WTC11 (cell line): Measurements from ENCODE around the gene SLC7A10. TPM values are rescaled to one million over a fixed set of nuclear protein-coding genes. Genes with fewer than 3 reads are reported as not detected.

Experiments used
- ATAC-seq: fragments of 200-7000 bp; cut with Tn5 transposase; 2 replicates; pipeline ENCODE4 v1.10.0; 2021; ENCODE audit warnings: mild to moderate bottlenecking, moderate library complexity
- CTCF ChIA-PET: fragments of 300-600 bp; sonication (Branson Sonifier 250); formaldehyde crosslinking; loops from one replicate; lab custom pipeline; 2021; ENCODE audit warnings: antibody characterized with exemption; lab: Charles Lee
- POLR2A ChIA-PET: fragments of 350-600 bp; sonication (Branson Sonifier 250); formaldehyde crosslinking; loops from one replicate; lab custom pipeline; 2021; ENCODE audit warnings: antibody characterized with exemption; lab: Charles Lee
- DNase-seq: peaks from one replicate; pipeline ENCODE4 v3.0.0; 2021; ENCODE audit warnings: low spot score
- H3K27ac Mint-ChIP-seq: 2 replicates; pipeline ENCODE4 v1.8.0; 2021; ENCODE audit warnings: mixed read lengths
- H3K27me3 Mint-ChIP-seq: 2 replicates; pipeline ENCODE4 v1.8.0; 2021; ENCODE audit warnings: low read depth, mild to moderate bottlenecking, moderate library complexity, mixed read lengths
- H3K36me3 Mint-ChIP-seq: 2 replicates; pipeline ENCODE4 v1.8.0; 2021; ENCODE audit warnings: mixed read lengths
- H3K4me1 Mint-ChIP-seq: 2 replicates; pipeline ENCODE4 v1.8.0; 2022; ENCODE audit warnings: mixed read lengths
- H3K4me3 Mint-ChIP-seq: 2 replicates; pipeline ENCODE4 v1.8.0; 2021; ENCODE audit warnings: mild to moderate bottlenecking, moderate library complexity, mixed read lengths
- H3K9me3 Mint-ChIP-seq: 2 replicates; pipeline ENCODE4 v1.8.0; 2021; ENCODE audit warnings: mixed read lengths
- ATF3 ChIP-seq: sonication (generic); formaldehyde crosslinking; conservative IDR thresholded peaks from 2 replicates; pipeline ENCODE4 v1.8.1; 2022; ENCODE audit warnings: mild to moderate bottlenecking, missing genetic modification reagents
- CDX4 ChIP-seq: fragments of 250-450 bp; sonication (Bioruptor Pico); IDR thresholded peaks from 2 replicates; pipeline ENCODE4 v1.9.0; 2021; ENCODE audit warnings: moderate library complexity, mild to moderate bottlenecking, inconsistent platforms, borderline replicate concordance
- E2F1 ChIP-seq: sonication (generic); formaldehyde crosslinking; IDR thresholded peaks from 2 replicates; pipeline ENCODE4 v1.8.0; 2022; ENCODE audit warnings: mild to moderate bottlenecking, missing genetic modification reagents
- GABPB1 ChIP-seq: sonication (generic); formaldehyde crosslinking; IDR thresholded peaks from 2 replicates; pipeline ENCODE4 v1.8.1; 2023; ENCODE audit warnings: mild to moderate bottlenecking, missing genetic modification reagents
- JAZF1 ChIP-seq: fragments of 250-450 bp; sonication (Bioruptor Pico); IDR thresholded peaks from 2 replicates; pipeline ENCODE4 v1.9.0; 2021; ENCODE audit warnings: moderate library complexity, mild to moderate bottlenecking, inconsistent platforms
- ZNF121 ChIP-seq: sonication (generic); formaldehyde crosslinking; IDR thresholded peaks from 2 replicates; pipeline ENCODE4 v1.8.0; 2023; ENCODE audit warnings: missing genetic modification reagents
- ZNF423 ChIP-seq: fragments of 250-450 bp; sonication (Bioruptor Pico); IDR thresholded peaks from 2 replicates; pipeline ENCODE4 v2.1.2; 2022; ENCODE audit warnings: mild to moderate bottlenecking, moderate library complexity
- ZNF512 ChIP-seq: sonication (generic); formaldehyde crosslinking; IDR thresholded peaks from 2 replicates; pipeline ENCODE4 v1.8.1; 2022; ENCODE audit warnings: missing genetic modification reagents, borderline replicate concordance
- total RNA-seq: library from RNA; stranded (reverse); gene quantifications from 3 replicates; pipeline ENCODE4 v1.2.3, GENCODE V29; 2021
- TF ChIP-seq, protein P1 (sequence below): fragments of 250-450 bp; sonication (Bioruptor Pico); IDR thresholded peaks from 2 replicates; pipeline ENCODE4 v1.8.0; 2021; ENCODE audit warnings: mild to moderate bottlenecking
- TF ChIP-seq, protein P2 (sequence below): sonication (generic); formaldehyde crosslinking; IDR thresholded peaks from 2 replicates; pipeline ENCODE4 v1.8.0; 2023; ENCODE audit warnings: mild to moderate bottlenecking, missing genetic modification reagents
- TF ChIP-seq, protein P3 (sequence below): sonication (generic); formaldehyde crosslinking; IDR thresholded peaks from 2 replicates; pipeline ENCODE4 v1.8.0; 2022; ENCODE audit warnings: mild to moderate bottlenecking, missing genetic modification reagents

SLC7A10 gene
- total RNA-seq, 1 experiment from 2014 or later, result 4.2 TPM

DNA sequence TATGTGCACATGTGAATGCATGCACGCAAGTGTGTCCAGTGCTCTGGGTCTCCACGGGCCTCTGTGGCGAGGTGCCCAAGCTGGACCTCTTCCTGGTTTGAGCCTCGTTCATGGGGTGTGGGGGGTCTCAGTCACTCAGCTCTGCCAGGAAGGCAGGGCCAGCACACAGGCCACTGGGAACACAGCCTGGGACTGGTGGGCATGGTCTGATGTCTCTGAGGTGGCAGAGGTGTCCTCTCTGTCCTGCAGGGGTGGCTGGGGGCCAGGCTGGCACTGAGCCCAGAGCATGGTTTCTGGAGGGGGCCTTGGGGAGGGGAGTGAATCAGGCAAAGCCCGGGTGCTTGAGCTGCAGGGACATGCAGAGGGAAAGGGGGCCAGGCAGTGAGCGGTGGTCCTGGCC, 22.1 kb downstream of the SLC7A10 start:
- DNase-seq, result no peak
- peaks cover 15% of the 10 kb centered on the region for H3K36me3 Mint-ChIP-seq
- H3K27ac Mint-ChIP-seq, result no peak overlapping the region
- TF ChIP-seq CDX4 (CRISPR knock-in tag), result no peak
- TF ChIP-seq ZNF121, result no peak
- no peak for TF ChIP-seq ZNF512
- H3K4me1 Mint-ChIP-seq, result no peaks in the 10 kb centered on the region
- POLR2A ChIA-PET, result no interaction called here
- H3K9me3 Mint-ChIP-seq, result 0 out of 2 replicates have a peak, but pooled peaks cover 4% of the 10 kb centered on the region
- ATAC-seq, result no peak
- H3K4me3 Mint-ChIP-seq, result no peak overlapping the region
- CTCF ChIA-PET, result interaction anchor here (0.6 to 1.5 kb wide), 2 partner anchors 12 to 69 kb away, joined by 3 to 5 read pairs; no protein-coding TSS in a partner anchor
- H3K27me3 Mint-ChIP-seq, result no peaks in the 10 kb centered on the region; the same call in 1 of the 2 replicates

- ChIA-PET POLR2A (no interaction called here), CTCF (interaction anchor here (1.5 kb wide), 1 partner anchor 11 kb away, joined by 5 read pairs; no protein-coding TSS in a partner anchor)
- peaks cover 15% of the 10 kb centered on the region for H3K36me3 Mint-ChIP-seq
- ATAC-seq (no peak), DNase-seq (no peak)
- H3K27me3 Mint-ChIP-seq, result no peaks in the 10 kb centered on the region; the same call in 1 of the 2 replicates
- H3K9me3 Mint-ChIP-seq, result 0 out of 2 replicates have a peak, but pooled peaks cover 4% of the 10 kb centered on the region
- H3K4me3 Mint-ChIP-seq, result no peak overlapping the region
- peak overlapping the region; percentile 22; the same call in 1 of the 2 replicates for H3K27ac Mint-ChIP-seq
- no peak for TF ChIP-seq JAZF1 (CRISPR knock-in tag)
- TF ChIP-seq, protein P1, sequence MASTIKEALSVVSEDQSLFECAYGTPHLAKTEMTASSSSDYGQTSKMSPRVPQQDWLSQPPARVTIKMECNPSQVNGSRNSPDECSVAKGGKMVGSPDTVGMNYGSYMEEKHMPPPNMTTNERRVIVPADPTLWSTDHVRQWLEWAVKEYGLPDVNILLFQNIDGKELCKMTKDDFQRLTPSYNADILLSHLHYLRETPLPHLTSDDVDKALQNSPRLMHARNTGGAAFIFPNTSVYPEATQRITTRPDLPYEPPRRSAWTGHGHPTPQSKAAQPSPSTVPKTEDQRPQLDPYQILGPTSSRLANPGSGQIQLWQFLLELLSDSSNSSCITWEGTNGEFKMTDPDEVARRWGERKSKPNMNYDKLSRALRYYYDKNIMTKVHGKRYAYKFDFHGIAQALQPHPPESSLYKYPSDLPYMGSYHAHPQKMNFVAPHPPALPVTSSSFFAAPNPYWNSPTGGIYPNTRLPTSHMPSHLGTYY (CRISPR knock-in tag), result no peak
- TF ChIP-seq, protein P2, sequence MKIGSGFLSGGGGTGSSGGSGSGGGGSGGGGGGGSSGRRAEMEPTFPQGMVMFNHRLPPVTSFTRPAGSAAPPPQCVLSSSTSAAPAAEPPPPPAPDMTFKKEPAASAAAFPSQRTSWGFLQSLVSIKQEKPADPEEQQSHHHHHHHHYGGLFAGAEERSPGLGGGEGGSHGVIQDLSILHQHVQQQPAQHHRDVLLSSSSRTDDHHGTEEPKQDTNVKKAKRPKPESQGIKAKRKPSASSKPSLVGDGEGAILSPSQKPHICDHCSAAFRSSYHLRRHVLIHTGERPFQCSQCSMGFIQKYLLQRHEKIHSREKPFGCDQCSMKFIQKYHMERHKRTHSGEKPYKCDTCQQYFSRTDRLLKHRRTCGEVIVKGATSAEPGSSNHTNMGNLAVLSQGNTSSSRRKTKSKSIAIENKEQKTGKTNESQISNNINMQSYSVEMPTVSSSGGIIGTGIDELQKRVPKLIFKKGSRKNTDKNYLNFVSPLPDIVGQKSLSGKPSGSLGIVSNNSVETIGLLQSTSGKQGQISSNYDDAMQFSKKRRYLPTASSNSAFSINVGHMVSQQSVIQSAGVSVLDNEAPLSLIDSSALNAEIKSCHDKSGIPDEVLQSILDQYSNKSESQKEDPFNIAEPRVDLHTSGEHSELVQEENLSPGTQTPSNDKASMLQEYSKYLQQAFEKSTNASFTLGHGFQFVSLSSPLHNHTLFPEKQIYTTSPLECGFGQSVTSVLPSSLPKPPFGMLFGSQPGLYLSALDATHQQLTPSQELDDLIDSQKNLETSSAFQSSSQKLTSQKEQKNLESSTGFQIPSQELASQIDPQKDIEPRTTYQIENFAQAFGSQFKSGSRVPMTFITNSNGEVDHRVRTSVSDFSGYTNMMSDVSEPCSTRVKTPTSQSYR (CRISPR knock-in tag), result no peak
- no peak for TF ChIP-seq E2F1 (CRISPR knock-in tag)
- no peak for TF ChIP-seq ATF3
- no peak for TF ChIP-seq ZNF423 (CRISPR knock-in tag)
- TF ChIP-seq GABPB1, result no peak
- TF ChIP-seq, protein P3, sequence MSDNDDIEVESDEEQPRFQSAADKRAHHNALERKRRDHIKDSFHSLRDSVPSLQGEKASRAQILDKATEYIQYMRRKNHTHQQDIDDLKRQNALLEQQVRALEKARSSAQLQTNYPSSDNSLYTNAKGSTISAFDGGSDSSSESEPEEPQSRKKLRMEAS (CRISPR knock-in tag), result no peak
- no peaks in the 10 kb centered on the region for H3K4me1 Mint-ChIP-seq
Measured at GRCh38 chr19:33202546-33203507, 22.8 kb downstream of the SLC7A10 start.
